Cardiac fibroblast (primary cell): ENCODE data around the gene CRELD1.

ENCODE experiments used
- DNase-seq, 2 donors: peaks; one replicate each; pipeline versions ENCODE4 v3.0.0 to v3.0.0-alpha.2; 2010; ENCODE audit warnings: low read depth in 2 of 2
- H3K4me3 ChIP-seq, 2 donors: replicated peaks in 1 of 2; 1 replicate in 1 of 2; 2 replicates in 1 of 2; pipeline ENCODE4 v1.5.1; 2011; ENCODE audit warnings: low read depth in 2 of 2, low read length in 2 of 2, mild to moderate bottlenecking in 2 of 2, moderate library complexity in 1 of 2
- CTCF ChIP-seq: IDR thresholded peaks from one replicate; pipeline ENCODE4 v1.5.1; 2011; ENCODE audit warnings: low read depth, mild to moderate bottlenecking, low read length, inconsistent platforms

CRELD1 gene

GRCh38 chr3:9918261-9919038 lies 15.2 kb upstream of the CRELD1 start:
- DNase-seq, result no peak
- TF ChIP-seq CTCF, result no peak
- H3K4me3 ChIP-seq, result peak overlapping the region in 1 of 2 donors; percentile 62

- no peak for TF ChIP-seq CTCF
- no peak overlapping the region for H3K4me3 ChIP-seq
- DNase-seq, result no peak
Observed at GRCh38 chr3:9928158-9928557, 5.5 kb upstream of the CRELD1 start.

- no peak overlapping the region for H3K4me3 ChIP-seq
- DNase-seq, result peak; percentile 28 to 45
- peak; percentile 21 for TF ChIP-seq CTCF
Observed at GRCh38 chr3:9930804-9931418, 2.7 kb upstream of the CRELD1 start.

- H3K4me3 ChIP-seq, result peak overlapping the region; percentile 65 to 71
- DNase-seq, result no peak
- TF ChIP-seq CTCF, result no peak
Observed at GRCh38 chr3:9932535-9932842, 1.1 kb upstream of the CRELD1 start.

- peak overlapping the region; percentile 65 to 71 for H3K4me3 ChIP-seq
- TF ChIP-seq CTCF, result peak; percentile 72
- peak; percentile 86 to 90 for DNase-seq
Observed at GRCh38 chr3:9932843-9933560, 632 bp upstream of the CRELD1 start.

GRCh38 chr3:9934235-9934621 lies 594 bp downstream of the CRELD1 start:
- no peak for DNase-seq
- peak; percentile 34 for TF ChIP-seq CTCF
- peak overlapping the region; percentile 65 to 71 for H3K4me3 ChIP-seq
